ENCODE results near the gene FOXD3.
A peak's percentile ranks its signal among the peaks of the same experiment; 100 is the strongest.

FOXD3 gene

GRCh38 chr1:63316984-63317816, 5.2 kb upstream of the FOXD3 start:
- peak overlapping the region; percentile 68 for H3K4me3 ChIP-seq
- TF ChIP-seq CTCF (IDR thresholded peaks at IDR 0.05), result no peak
- peak overlapping the region in 1 of 2 donors; percentile 45 for H3K27ac ChIP-seq
- DNase-seq (ENCODE audit: low spot score), result no peak

- no peak for DNase-seq (ENCODE audit: low spot score)
- TF ChIP-seq CTCF (IDR thresholded peaks at IDR 0.05), result no peak
- peak overlapping the region; percentile 68 for H3K4me3 ChIP-seq
- H3K27ac ChIP-seq, result no peak overlapping the region
These were observed 4.6 kb upstream of the FOXD3 start for GRCh38 chr1:63317817-63318152.

GRCh38 chr1:63318201-63318979, 4.0 kb upstream of the FOXD3 start:
- no peak overlapping the region for H3K27ac ChIP-seq
- no peak for DNase-seq (ENCODE audit: low spot score)
- TF ChIP-seq CTCF (IDR thresholded peaks at IDR 0.05), result no peak
- no peak overlapping the region for H3K4me3 ChIP-seq

GRCh38 chr1:63319046-63320021, 3.0 kb upstream of the FOXD3 start:
- no peak overlapping the region for H3K27ac ChIP-seq
- no peak for DNase-seq (ENCODE audit: low spot score)
- H3K4me3 ChIP-seq, result peak overlapping the region; percentile 45
- TF ChIP-seq CTCF (IDR thresholded peaks at IDR 0.05), result no peak

GRCh38 chr1:63320022-63320721, 2.2 kb upstream of the FOXD3 start:
- TF ChIP-seq CTCF (IDR thresholded peaks at IDR 0.05), result no peak
- Histone ChIP-seq H3K27ac (no peak overlapping the region), H3K4me3 (peak overlapping the region; percentile 45)
- no peak for DNase-seq (ENCODE audit: low spot score)

GRCh38 chr1:63321066-63321784, 1.1 kb upstream of the FOXD3 start:
- Histone ChIP-seq H3K4me3 (peak overlapping the region; percentile 82), H3K27ac (peak overlapping the region in 1 of 2 donors; percentile 9)
- DNase-seq (ENCODE audit: low spot score), result no peak
- TF ChIP-seq CTCF (IDR thresholded peaks at IDR 0.05), result no peak
